K562 (cell line): Measurements from ENCODE around the gene BROX. TPM values are rescaled to one million over a fixed set of nuclear protein-coding genes. Genes with fewer than 3 reads are reported as not detected.

Experiments used
- ATAC-seq: fragments of 200-7000 bp; cut with Tn5 transposase; 3 replicates; pipeline ENCODE4 v1.9.1; 2020; ENCODE audit warnings: moderate library complexity
- BruUV-seq: library from RNA; stranded (reverse); fragments of 400-500 nt; replicated peaks from 2 replicates; lab custom pipeline; 2021; lab: Mats Ljungman, UMichigan
- CTCF ChIA-PET: fragments of 300-600 bp; formaldehyde crosslinking; extraction: SDS; loops from one replicate; lab custom pipeline; 2021; ENCODE audit warnings: low intra/inter-chr PET ratio; lab: Yijun Ruan, JAX
- POLR2A ChIA-PET: fragments of 300-600, 350-650 bp; sonication (Branson Sonifier 250); formaldehyde crosslinking; extraction: SDS; loops from one replicate; lab custom pipeline; 2021; ENCODE audit warnings: antibody characterized with exemption, inconsistent platforms; lab: Yijun Ruan, JAX
- DNase-seq, 4 experiments: peaks; one replicate each; pipeline versions ENCODE4 v3.0.0 to v3.0.0-alpha.2; 2011 to 2018; ENCODE audit warnings: low spot score in 3 of 4, mixed read lengths in 3 of 4; ENCODE audit errors: extremely low read depth in 1 of 4
- FAIRE-seq: peaks from 2 replicates; lab custom pipeline; 2011; peaks lifted over from hg19 to GRCh38; lab: Jason Lieb, UNC
- H2AFZ ChIP-seq: 2 replicates; pipeline ENCODE4 v1.6.0; 2011; ENCODE audit warnings: low read depth, low read length, control low read depth, inconsistent platforms
- H3K27ac ChIP-seq: fragments of 200-600 bp; 3 replicates; pipeline ENCODE4 v1.8.0; 2011; ENCODE audit warnings: low read depth, mild to moderate bottlenecking, control low read depth, inconsistent platforms, low read length, moderate library complexity, mixed read lengths; ENCODE audit errors: extremely low read depth
- H3K27me3 ChIP-seq, 2 experiments: fragments of 300-600 bp in 1 of 2; 2 replicates in 1 of 2; 3 replicates in 1 of 2; pipeline versions ENCODE4 v1.6.0 to v1.8.0; 2011; ENCODE audit warnings: inconsistent platforms in 2 of 2, low read length in 2 of 2, mild to moderate bottlenecking in 1 of 2, mixed read lengths in 1 of 2, moderate library complexity in 1 of 2; ENCODE audit not compliant: control insufficient read depth in 2 of 2, insufficient read depth in 2 of 2
- H3K36me3 ChIP-seq: fragments of 300-600 bp; 3 replicates; pipeline ENCODE4 v1.8.0; 2011; ENCODE audit warnings: mild to moderate bottlenecking, low read length, inconsistent platforms; ENCODE audit not compliant: control insufficient read depth, insufficient read depth
- H3K4me1 ChIP-seq, 2 experiments: fragments of 200-600 bp in 1 of 2; replicated peaks in 1 of 2; 2 replicates in 1 of 2; 3 replicates in 1 of 2; pipeline versions ENCODE4 v1.5.1 to v1.8.0; 2011; ENCODE audit warnings: inconsistent platforms in 2 of 2, low read length in 2 of 2, mild to moderate bottlenecking in 1 of 2, mixed read lengths in 1 of 2, moderate library complexity in 1 of 2; ENCODE audit not compliant: control insufficient read depth in 2 of 2, insufficient read depth in 2 of 2
- H3K4me2 ChIP-seq: 2 replicates; pipeline ENCODE4 v1.6.1; 2011; ENCODE audit warnings: low read length, control low read depth, inconsistent platforms, mixed read lengths; ENCODE audit not compliant: insufficient read depth
- H3K4me3 ChIP-seq: fragments of 200-600 bp; sonication (generic), shearing (Covaris generic); 2 replicates; pipeline ENCODE4 v1.5.1; 2016; ENCODE audit warnings: control low read depth, inconsistent platforms
- H3K79me2 ChIP-seq: fragments of 200-600 bp; 3 replicates; pipeline ENCODE4 v1.8.0; 2011; ENCODE audit warnings: low read length, inconsistent platforms; ENCODE audit not compliant: control insufficient read depth, insufficient read depth
- H3K9ac ChIP-seq, 2 experiments: 2 replicates each; pipeline versions ENCODE4 v1.6.0 to v1.6.1; 2011; ENCODE audit warnings: low read depth in 2 of 2, low read length in 2 of 2, control low read depth in 1 of 2, inconsistent platforms in 1 of 2, mild to moderate bottlenecking in 1 of 2, mixed read lengths in 1 of 2; ENCODE audit not compliant: insufficient read depth in 1 of 2
- H3K9me1 ChIP-seq: one replicate; pipeline ENCODE4 v1.6.0; 2011; ENCODE audit warnings: inconsistent platforms, mild to moderate bottlenecking, low read length, moderate library complexity; ENCODE audit not compliant: control insufficient read depth, insufficient read depth
- H3K9me3 ChIP-seq: replicated peaks from 2 replicates; pipeline ENCODE4 v1.5.1; 2011; ENCODE audit warnings: low read depth, low read length, inconsistent platforms; ENCODE audit not compliant: control insufficient read depth, insufficient read depth
- H4K20me1 ChIP-seq: replicated peaks from 2 replicates; pipeline ENCODE4 v1.6.1; 2011; ENCODE audit warnings: low read length, inconsistent platforms, mixed read lengths; ENCODE audit not compliant: control insufficient read depth, insufficient read depth
- CREB1 ChIP-seq, 2 experiments: sonication (generic) in 1 of 2; formaldehyde crosslinking in 1 of 2; IDR thresholded peaks; 2 replicates each; pipeline versions ENCODE4 v1.6.1 to v1.8.0; 2012 to 2022; ENCODE audit warnings: inconsistent platforms in 1 of 2, mild to moderate bottlenecking in 1 of 2, missing genetic modification reagents in 1 of 2, moderate library complexity in 1 of 2
- EHMT2 ChIP-seq: fragments of 450-650 bp; IDR thresholded peaks from 2 replicates; pipeline ENCODE4 v1.6.1; 2018; ENCODE audit warnings: antibody characterized with exemption
- FOSL1 ChIP-seq: fragments of 200-800 bp; sonication (Bioruptor generic); conservative IDR thresholded peaks from 2 replicates; pipeline ENCODE4 v1.6.1; 2016; ENCODE audit warnings: missing genetic modification characterization, missing compliant biosample characterization
- FOXP1 ChIP-seq: sonication (generic); formaldehyde crosslinking; IDR thresholded peaks from 2 replicates; pipeline ENCODE4 v1.8.0; 2022; ENCODE audit warnings: mild to moderate bottlenecking, missing genetic modification reagents
- HIVEP1 ChIP-seq: fragments of 250-450 bp; sonication (Bioruptor Pico); IDR thresholded peaks from 2 replicates; pipeline ENCODE4 v1.4.0; 2020; ENCODE audit warnings: mild to moderate bottlenecking
- NELFE ChIP-seq: IDR thresholded peaks from 2 replicates; pipeline ENCODE4 v1.6.1; 2011; ENCODE audit warnings: mild to moderate bottlenecking; ENCODE audit not compliant: insufficient read depth, insufficient read length
- PRDM10 ChIP-seq: fragments of 450-650 bp; IDR thresholded peaks from 2 replicates; pipeline ENCODE4 v1.6.1; 2018; ENCODE audit not compliant: partially characterized antibody
- ZBTB17 ChIP-seq: fragments of 450-650 bp; formaldehyde crosslinking; IDR thresholded peaks from 2 replicates; pipeline ENCODE4 v1.4.0; 2020; ENCODE audit warnings: mild to moderate bottlenecking
- ZMIZ1 ChIP-seq, 2 experiments: fragments of 150-350 bp in 1 of 2; IDR thresholded peaks; 2 replicates each; pipeline ENCODE4 v1.6.1; 2012 to 2016; ENCODE audit warnings: low read depth in 2 of 2, low read length in 2 of 2, mild to moderate bottlenecking in 1 of 2, moderate library complexity in 1 of 2
- WGBS: fragments of 100-300 bp; shearing (Covaris generic); methylation state at CpG from one replicate; pipeline ENCODE4 v1.1.6; 2016; ENCODE audit warnings: low coverage, mixed read lengths; ENCODE audit not compliant: insufficient coverage; ENCODE audit errors: missing lambda C conversion rate; 5-methylcytosine and 5-hydroxymethylcytosine counted together
- in situ Hi-C: fragments of 300-500 bp; cut with MboI; formaldehyde crosslinking; loops from 4 replicates; pipeline ENCODE4 v1.15.0; 2018; ENCODE audit warnings: inconsistent platforms, mixed read lengths
- intact Hi-C: fragments of 100-400 bp; cut with micrococcal nuclease; formaldehyde crosslinking; loops from 2 replicates; pipeline ENCODE4 v1.14.2; 2022
- polyA plus RNA-seq, 8 experiments: library from polyadenylated mRNA; depleted of rRNA in 4 of 8; stranded (reverse) in 5 of 8; unstranded in 3 of 8; fragments of >200 nt; fragmentation: Nextera tagmentation in 2 of 8; fragmentation: Illumina TruSeq in 1 of 8; extraction: Ambion mirVana in 2 of 8; extraction: Trizol in 1 of 8; gene quantifications; 2 replicates each; pipeline versions ENCODE4 v1.2.1 to v1.2.3, GENCODE V29; 2011 to 2014; ENCODE audit warnings: inconsistent platforms in 1 of 8, missing spikeins in 1 of 8
- total RNA-seq, 7 experiments: library from RNA; depleted of rRNA in 6 of 7; stranded (reverse); fragments of >200 nt in 6 of 7; fragmentation: Illumina TruSeq in 2 of 7; extraction: Trizol in 2 of 7; gene quantifications; 2 replicates each; pipeline versions ENCODE4 v1.2.1 to v1.2.3, GENCODE V29; 2011 to 2021; ENCODE audit warnings: low replicate concordance in 1 of 7

Gene BROX
- total and polyA plus RNA-seq, 9 of the 15 experiments (the other 6 are each of a cell fraction or from before 2014, with no cell fraction given), result 9.4 to 153 (median 45.1) TPM

GRCh38 chr1:222709700-222710153 lies 2.6 kb upstream of the BROX start (continued):
- TF ChIP-seq ZMIZ1 (IDR thresholded peaks at IDR 0.05; ENCODE audit: low read depth in 2 of 2, low read length in 2 of 2) (peak in 1 of 2 experiments; percentile 83; a peak in 2 of 4 replicates), FOXP1 (CRISPR knock-in tag) (no peak)
- TF ChIP-seq, all 486 proteins: peak for 83

DNA sequence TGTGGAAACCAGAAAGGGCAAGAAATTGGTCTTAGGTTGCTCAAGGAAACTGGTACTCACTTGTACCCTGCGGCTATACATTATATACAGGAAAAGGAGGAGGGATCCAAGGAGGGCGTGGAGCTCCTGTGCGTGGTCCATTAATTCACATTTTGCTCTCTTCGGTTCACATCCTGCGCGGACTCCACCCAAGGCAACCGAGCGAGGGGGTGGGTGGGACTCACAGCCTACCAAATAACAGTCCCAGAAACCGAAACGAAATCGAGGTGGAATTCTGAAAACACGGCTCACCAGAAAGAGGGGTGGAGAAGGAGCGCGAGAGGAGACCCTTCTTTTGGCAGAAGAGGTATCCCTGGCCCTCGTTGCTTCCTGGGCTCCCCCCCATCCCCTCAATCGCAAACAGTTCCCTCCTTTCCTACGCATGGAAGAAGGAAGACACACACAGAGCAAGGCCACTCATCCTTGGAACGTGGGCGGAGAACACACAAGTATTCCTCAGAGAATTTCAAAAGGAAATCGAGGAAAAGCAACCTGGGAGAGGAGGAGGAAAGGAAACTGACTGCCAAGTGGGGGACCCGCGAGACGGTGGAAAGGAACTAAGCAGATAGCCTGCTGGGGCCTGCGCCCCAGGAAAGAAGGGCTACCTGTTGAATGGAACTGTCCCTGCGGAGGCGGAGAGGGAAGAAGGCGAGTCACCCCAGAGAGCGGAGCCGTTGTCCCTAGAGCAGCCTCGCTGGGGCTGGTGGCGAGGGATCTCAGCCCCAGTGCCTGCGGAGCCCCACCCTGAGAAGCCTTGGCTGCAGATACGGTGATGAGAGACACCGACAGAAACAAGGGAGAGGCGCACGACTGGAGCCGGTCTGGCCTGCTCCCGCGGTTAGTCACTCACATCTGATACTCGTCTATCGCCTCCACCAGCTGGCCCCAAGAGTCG lies 778 bp upstream of the BROX start:
- Histone ChIP-seq H3K27me3 (no peaks in the 10 kb centered on the region), H4K20me1 (peaks cover 4% of the 10 kb centered on the region; the same call in 1 of the 2 replicates), H3K4me2 (peak overlapping the region; percentile 97), H3K9me3 (no peaks in the 10 kb centered on the region), H3K79me2 (peaks cover 72% of the 10 kb centered on the region), H3K4me3 (peak overlapping the region; percentile 71), H3K9me1 (no peaks in the 10 kb centered on the region), H3K9ac (peak overlapping the region; percentile 88 to 89), H2AFZ (peak overlapping the region; percentile 91), H3K27ac (peak overlapping the region; percentile 98), H3K36me3 (peaks cover 17% of the 10 kb centered on the region; the same call in 2 of the 3 replicates), H3K4me1 (peaks cover 19 to 21% of the 10 kb centered on the region in 2 experiments; a peak in 4 of 5 replicates)
- FAIRE-seq (peak; percentile 91), ATAC-seq (peak; percentile 86), DNase-seq (peak; percentile 83 to 94 (median 88))
- intact Hi-C loops, result loop anchor here (1.0 to 2.0 kb wide), 3 partner anchors 67 to 246 kb away; partner anchors contain the start of gene TAF1A
- under 1% methylated on average over 35 of the region's 42 CpGs for WGBS
- CTCF ChIA-PET, result no interaction called here
- TSS peak; percentile 73 for BruUV-seq
- in situ Hi-C loops, result loop anchor here (10.0 kb wide), 1 partner anchor 247 kb away; no protein-coding TSS in a partner anchor
- POLR2A ChIA-PET, result interaction anchor here (0.5 to 2.0 kb wide), 8 partner anchors 11 to 257 kb away, joined by 3 to 7 read pairs (median 4); no protein-coding TSS in a partner anchor
- TF ChIP-seq PRDM10 (peak; percentile 86), HIVEP1 (no peak), EHMT2 (no peak), FOSL1 (tag) (peak; percentile 74), NELFE (no peak), CREB1 (IDR thresholded peaks at IDR 0.05) (no peak), CREB1 (CRISPR knock-in tag; IDR thresholded peaks at IDR 0.05) (peak; percentile 49), ZBTB17 (CRISPR knock-in tag) (peak; percentile 88)
